HCT116 (cell line): ENCODE results near the gene DPH2. TPM values are rescaled to one million over a fixed set of nuclear protein-coding genes. Genes with fewer than 3 reads are reported as not detected.
A peak's percentile ranks its signal among the peaks of the same experiment; 100 is the strongest.

Source experiments
- ATAC-seq: fragments of 200-7000 bp; cut with Tn5 transposase; 2 replicates; pipeline ENCODE4 v1.9.1; 2020; ENCODE audit warnings: mild to moderate bottlenecking, moderate library complexity
- BruUV-seq: library from RNA; stranded (reverse); fragments of 400-500 nt; replicated peaks from 2 replicates; lab custom pipeline; 2021; lab: Mats Ljungman, UMichigan
- CTCF ChIA-PET: fragments of 300-600 bp; sonication (Branson Sonifier 250); formaldehyde crosslinking; loops from one replicate; lab custom pipeline; 2021; ENCODE audit warnings: antibody characterized with exemption; lab: Charles Lee
- POLR2A ChIA-PET: fragments of 300-600, 350-600 bp; sonication (Branson Sonifier 250); formaldehyde crosslinking; loops from one replicate; lab custom pipeline; 2021; ENCODE audit warnings: antibody characterized with exemption; lab: Charles Lee
- RAD21 ChIA-PET, 2 experiments: fragments of 300-600 bp; sonication (Branson Sonifier 250); formaldehyde crosslinking; loops; one replicate each; lab custom pipeline; 2023; ENCODE audit warnings: low total read pairs in 2 of 2; ENCODE audit not compliant: uncharacterized antibody in 2 of 2, unreplicated experiment in 2 of 2, low non-redundant PET in 1 of 2; lab: Charles Lee
- DNase-seq: peaks from one replicate; pipeline ENCODE4 v3.0.0-alpha.2; 2010; ENCODE audit warnings: low read depth, low spot score
- H2AFZ ChIP-seq: fragments of 200-600 bp; shearing (Covaris generic), sonication (generic); 2 replicates; pipeline ENCODE4 v1.6.1; 2017; ENCODE audit warnings: low read depth, mixed run types, mixed read lengths, antibody characterized with exemption, low read length; ENCODE audit not compliant: poor library complexity, severe bottlenecking
- H3K27ac ChIP-seq: 2 replicates; pipeline ENCODE4 v1.5.1; 2012; ENCODE audit warnings: low read depth, low read length
- H3K27me3 ChIP-seq: fragments of 200-600 bp; sonication (generic); 2 replicates; pipeline ENCODE4 v1.6.1; 2016; ENCODE audit warnings: mixed run types, low read length, mixed read lengths; ENCODE audit not compliant: insufficient read depth
- H3K36me3 ChIP-seq, 2 experiments: fragments of 200-500 bp in 1 of 2; fragments of 200-600 bp in 1 of 2; sonication (Bioruptor generic) in 1 of 2; sonication (generic) in 1 of 2; 2 replicates each; pipeline versions ENCODE4 v1.5.1 to v1.6.1; 2014 to 2016; ENCODE audit warnings: low read length in 2 of 2, inconsistent platforms in 1 of 2, mixed read lengths in 1 of 2, mixed run types in 1 of 2; ENCODE audit not compliant: insufficient read depth in 2 of 2, control insufficient read depth in 1 of 2
- H3K4me1 ChIP-seq, 2 experiments: fragments of 200-600 bp in 1 of 2; sonication (generic) in 1 of 2; 2 replicates each; pipeline versions ENCODE4 v1.5.1 to v1.6.1; 2012 to 2017; ENCODE audit warnings: low read length in 2 of 2, inconsistent platforms in 1 of 2, mild to moderate bottlenecking in 1 of 2, mixed read lengths in 1 of 2, mixed run types in 1 of 2, moderate library complexity in 1 of 2; ENCODE audit not compliant: insufficient read depth in 2 of 2, control insufficient read depth in 1 of 2
- H3K4me2 ChIP-seq: fragments of 200-600 bp; sonication (generic); 2 replicates; pipeline ENCODE4 v1.6.1; 2017; ENCODE audit warnings: mixed run types, low read length, mixed read lengths
- H3K4me3 ChIP-seq, 2 experiments: fragments of 200-600 bp in 1 of 2; sonication (generic) in 1 of 2; replicated peaks in 1 of 2; 2 replicates each; pipeline ENCODE4 v1.5.1; 2011 to 2016; ENCODE audit warnings: low read length in 2 of 2, control low read depth in 1 of 2, low read depth in 1 of 2, mild to moderate bottlenecking in 1 of 2, mixed read lengths in 1 of 2, mixed run types in 1 of 2
- H3K79me2 ChIP-seq: fragments of 200-600 bp; sonication (generic); 2 replicates; pipeline ENCODE4 v1.6.1; 2017; ENCODE audit warnings: mild to moderate bottlenecking, mixed run types, low read length, moderate library complexity, mixed read lengths; ENCODE audit not compliant: insufficient read depth
- H3K9ac ChIP-seq: fragments of 200-600 bp; sonication (generic); 2 replicates; pipeline ENCODE4 v1.6.1; 2016; ENCODE audit warnings: low read length, mixed read lengths
- H3K9me2 ChIP-seq: fragments of 200-600 bp; sonication (generic), shearing (Covaris generic); 2 replicates; pipeline ENCODE4 v1.6.1; 2017; ENCODE audit warnings: mixed run types, mild to moderate bottlenecking, moderate library complexity; ENCODE audit not compliant: insufficient read depth
- H3K9me3 ChIP-seq, 2 experiments: fragments of 200-500 bp in 1 of 2; fragments of 200-600 bp in 1 of 2; sonication (Bioruptor generic) in 1 of 2; sonication (generic) in 1 of 2; 2 replicates each; pipeline ENCODE4 v1.6.1; 2014 to 2017; ENCODE audit warnings: low read length in 2 of 2, mixed read lengths in 2 of 2, inconsistent platforms in 1 of 2, low read depth in 1 of 2, mild to moderate bottlenecking in 1 of 2, mixed run types in 1 of 2, moderate library complexity in 1 of 2; ENCODE audit not compliant: control insufficient read depth in 1 of 2, insufficient read depth in 1 of 2
- H4K20me1 ChIP-seq: fragments of 200-600 bp; sonication (generic), shearing (Covaris generic); 2 replicates; pipeline ENCODE4 v1.6.1; 2017; ENCODE audit warnings: mixed run types, mild to moderate bottlenecking, moderate library complexity; ENCODE audit not compliant: insufficient read depth
- CBX3 ChIP-seq: IDR thresholded peaks from 2 replicates; pipeline ENCODE4 v1.6.1; 2012; ENCODE audit warnings: low read depth
- CTCF ChIP-seq, 3 experiments: fragments of 200-600 bp in 1 of 3; sonication (generic) in 1 of 3; IDR thresholded peaks in 2 of 3; conservative IDR thresholded peaks in 1 of 3; 2 replicates each; pipeline ENCODE4 v1.5.1; 2012 to 2017; ENCODE audit warnings: low read depth in 2 of 3, low read length in 2 of 3, antibody characterized with exemption in 1 of 3, borderline replicate concordance in 1 of 3, control low read depth in 1 of 3, mild to moderate bottlenecking in 1 of 3, mixed read lengths in 1 of 3, mixed run types in 1 of 3, moderate library complexity in 1 of 3; ENCODE audit not compliant: insufficient read depth in 1 of 3
- POLR2A ChIP-seq: IDR thresholded peaks from 2 replicates; pipeline ENCODE4 v1.7.0; 2011; ENCODE audit warnings: borderline replicate concordance; ENCODE audit not compliant: insufficient read depth, insufficient read length; ENCODE audit errors: extremely low read depth
- POLR2AphosphoS5 ChIP-seq: IDR thresholded peaks from 2 replicates; pipeline ENCODE4 v1.6.1; 2011; ENCODE audit warnings: mild to moderate bottlenecking, low read depth, low read length, moderate library complexity
- RAD21 ChIP-seq: IDR thresholded peaks from 2 replicates; pipeline ENCODE4 v1.6.1; 2012; ENCODE audit warnings: low read depth, mild to moderate bottlenecking
- ZBTB33 ChIP-seq: IDR thresholded peaks from 2 replicates; pipeline ENCODE4 v1.6.1; 2011; ENCODE audit warnings: mild to moderate bottlenecking, low read length, moderate library complexity; ENCODE audit not compliant: insufficient replicate concordance; ENCODE audit errors: extremely low read depth
- ZFX ChIP-seq: fragments of 450-650 bp; IDR thresholded peaks from 2 replicates; pipeline ENCODE4 v1.6.1; 2017
- intact Hi-C: fragments of 100-400 bp; cut with micrococcal nuclease; formaldehyde crosslinking; loops from 2 replicates; pipeline ENCODE4 v1.10.0; 2022
- total RNA-seq: library from RNA; stranded (reverse); gene quantifications from one replicate; pipeline ENCODE4 v1.2.1, GENCODE V29; 2021; ENCODE audit not compliant: unreplicated experiment

DPH2 gene
- total RNA-seq, 1 experiment from 2014 or later, result 53.2 TPM

GRCh38 chr1:43978264-43978550 lies 8.4 kb downstream of the DPH2 start:
- BruUV-seq, result no TSS peak
- Histone ChIP-seq H3K36me3 (peaks cover 7 to 38% of the 10 kb centered on the region in 2 experiments; a peak in 3 of 4 replicates), H3K79me2 (peaks cover 79% of the 10 kb centered on the region), H3K9ac (peak overlapping the region; percentile 77), H3K27ac (peak overlapping the region; percentile 81), H3K9me3 (no peaks in the 10 kb centered on the region), H4K20me1 (no peaks in the 10 kb centered on the region), H3K4me3 (peak overlapping the region; percentile 71 to 73), H3K4me2 (peak overlapping the region; percentile 87), H3K27me3 (no peaks in the 10 kb centered on the region), H3K4me1 (peaks cover 21 to 58% of the 10 kb centered on the region in 2 experiments), H3K9me2 (no peaks in the 10 kb centered on the region), H2AFZ (no peak overlapping the region)
- CTCF ChIA-PET, result interaction anchor here (1.3 kb wide), 1 partner anchor 70 kb away, joined by 3 read pairs; no protein-coding TSS in a partner anchor
- DNase-seq (no peak), ATAC-seq (no peak)
- POLR2A ChIA-PET, result interaction anchor here (0.6 kb wide), 1 partner anchor 331 kb away, joined by 3 read pairs; no protein-coding TSS in a partner anchor
- intact Hi-C loops, result no loop called here
- RAD21 ChIA-PET, result no interaction called here
- no peak for TF ChIP-seq CBX3
- TF ChIP-seq ZBTB33, result no peak
- no peak for TF ChIP-seq ZFX

- Histone ChIP-seq H2AFZ (no peak within 1 kb of the TSS), H3K27me3 (no peaks in the 10 kb centered on the region), H3K9ac (peak within 1 kb of the TSS; percentile 85), H3K4me3 (peak within 1 kb of the TSS; percentile 71 to 81), H3K9me2 (no peaks in the 10 kb centered on the region), H4K20me1 (no peaks in the 10 kb centered on the region), H3K36me3 (peaks cover 6 to 34% of the 10 kb centered on the region in 2 experiments; a peak in 3 of 4 replicates), H3K9me3 (no peaks in the 10 kb centered on the region), H3K79me2 (peaks cover 80% of the 10 kb centered on the region), H3K4me2 (peak within 1 kb of the TSS; percentile 87), H3K4me1 (peaks cover 19 to 53% of the 10 kb centered on the region in 2 experiments), H3K27ac (peak within 1 kb of the TSS; percentile 81)
- TF ChIP-seq POLR2A, result peak; percentile 21
- TF ChIP-seq RAD21, result no peak
- TF ChIP-seq ZFX, result no peak
- TF ChIP-seq POLR2AphosphoS5, result peak; percentile 45; the same call in 1 of the 2 replicates
- no peak for TF ChIP-seq CTCF (IDR thresholded peaks at IDR 0.05 in 2 of 3, conservative IDR thresholded peaks at IDR 0.05 in 1 of 3; ENCODE audit: borderline replicate concordance in 1 of 3, insufficient read depth in 1 of 3, low read depth in 2 of 3, low read length in 2 of 3)
- RAD21 ChIA-PET, result no interaction called here
- DNase-seq (no peak), ATAC-seq (peak; percentile 37)
- CTCF ChIA-PET, result interaction anchor here (1.3 kb wide), 1 partner anchor 69 kb away, joined by 3 read pairs; no protein-coding TSS in a partner anchor
- POLR2A ChIA-PET, result interaction anchor here (0.6 kb wide), 1 partner anchor 331 kb away, joined by 3 read pairs; no protein-coding TSS in a partner anchor
- intact Hi-C loops, result no loop called here
- BruUV-seq, result no TSS peak
These were observed 8.9 kb downstream of the DPH2 start, which contains the start of gene B4GALT2 for GRCh38 chr1:43978551-43979260. Gene B4GALT2 (plus strand): TSS chr1:43979210. CDS start chr1:43981161, 1,951 bp downstream.
